Gastroesophageal sphincter (tissue), 4 donors: ENCODE results near the gene DDX10. TPM values are rescaled to one million over a fixed set of nuclear protein-coding genes. Genes with fewer than 3 reads are reported as not detected.
A peak's percentile ranks its signal among the peaks of the same experiment; 100 is the strongest.
"Not testable (repeated sequence)": the region's sequence is repeated elsewhere in the genome, so short reads cannot be mapped to it uniquely, and the experiment has no call there.

Experiments
- ATAC-seq: fragments of 150-250 bp; one replicate; pipeline ENCODE4 v1.9.1; 2016; ENCODE audit warnings: mild to moderate bottlenecking, moderate library complexity
- H3K27ac ChIP-seq, 4 donors: fragments of 200-600 bp; sonication (generic) in 3 of 4; 1 replicate in 3 of 4; 2 replicates in 1 of 4; pipeline ENCODE4 v1.5.1; 2016 to 2019
- H3K27me3 ChIP-seq: fragments of 200-600 bp; sonication (generic); one replicate; pipeline ENCODE4 v1.5.1; 2019
- H3K36me3 ChIP-seq, 2 donors: fragments of 200-600 bp; sonication (generic); one replicate each; pipeline ENCODE4 v1.5.1; 2019; ENCODE audit warnings: control low read depth in 1 of 2
- H3K4me1 ChIP-seq, 3 donors: fragments of 200-600 bp; sonication (generic); 1 replicate in 2 of 3; 2 replicates in 1 of 3; pipeline ENCODE4 v1.5.1; 2016 to 2019; ENCODE audit warnings: control low read depth in 2 of 3
- H3K4me3 ChIP-seq, 2 donors: fragments of 200-600 bp; sonication (generic); one replicate each; pipeline ENCODE4 v1.5.1; 2019; ENCODE audit warnings: mild to moderate bottlenecking in 1 of 2, moderate library complexity in 1 of 2
- H3K9me3 ChIP-seq, 3 donors: fragments of 200-600 bp; sonication (generic); one replicate each; pipeline ENCODE4 v1.5.1; 2017 to 2019; ENCODE audit warnings: control low read depth in 2 of 3
- EP300 ChIP-seq: sonication (generic); formaldehyde crosslinking; IDR thresholded peaks from one replicate; pipeline ENCODE4 v1.6.1; 2017; ENCODE audit warnings: antibody characterized with exemption, mild to moderate bottlenecking
- POLR2A ChIP-seq, 2 donors: fragments of 450-650 bp; IDR thresholded peaks; one replicate each; pipeline ENCODE4 v1.6.1; 2017; ENCODE audit warnings: antibody characterized with exemption in 2 of 2, mild to moderate bottlenecking in 2 of 2, moderate library complexity in 1 of 2
- POLR2AphosphoS5 ChIP-seq: sonication (generic); formaldehyde crosslinking; IDR thresholded peaks from one replicate; pipeline ENCODE4 v1.6.1; 2017; ENCODE audit warnings: antibody characterized with exemption
- WGBS, 2 donors: methylation state at CpG; one replicate each; pipeline ENCODE4 v1.1.5; 2018; ENCODE audit warnings: low coverage in 1 of 2; 5-methylcytosine and 5-hydroxymethylcytosine counted together
- total RNA-seq, 4 donors: library from RNA; depleted of rRNA; stranded (reverse); fragments of >200 nt; gene quantifications; one replicate each; pipeline ENCODE4 v1.1.0, GENCODE V29; 2016
- TF ChIP-seq, protein P1 (sequence below), 4 experiments: fragments of 200-600 bp in 2 of 4; fragments of 450-650 bp in 2 of 4; sonication (generic) in 1 of 4; IDR thresholded peaks; one replicate each; pipeline ENCODE4 v1.5.1; 2017 to 2019; ENCODE audit warnings: antibody characterized with exemption in 4 of 4, mild to moderate bottlenecking in 2 of 4, moderate library complexity in 2 of 4

DDX10 gene
- total RNA-seq, 4 donors from 2014 or later: 16.3 to 44.8 (median 22.5) TPM

DNA sequence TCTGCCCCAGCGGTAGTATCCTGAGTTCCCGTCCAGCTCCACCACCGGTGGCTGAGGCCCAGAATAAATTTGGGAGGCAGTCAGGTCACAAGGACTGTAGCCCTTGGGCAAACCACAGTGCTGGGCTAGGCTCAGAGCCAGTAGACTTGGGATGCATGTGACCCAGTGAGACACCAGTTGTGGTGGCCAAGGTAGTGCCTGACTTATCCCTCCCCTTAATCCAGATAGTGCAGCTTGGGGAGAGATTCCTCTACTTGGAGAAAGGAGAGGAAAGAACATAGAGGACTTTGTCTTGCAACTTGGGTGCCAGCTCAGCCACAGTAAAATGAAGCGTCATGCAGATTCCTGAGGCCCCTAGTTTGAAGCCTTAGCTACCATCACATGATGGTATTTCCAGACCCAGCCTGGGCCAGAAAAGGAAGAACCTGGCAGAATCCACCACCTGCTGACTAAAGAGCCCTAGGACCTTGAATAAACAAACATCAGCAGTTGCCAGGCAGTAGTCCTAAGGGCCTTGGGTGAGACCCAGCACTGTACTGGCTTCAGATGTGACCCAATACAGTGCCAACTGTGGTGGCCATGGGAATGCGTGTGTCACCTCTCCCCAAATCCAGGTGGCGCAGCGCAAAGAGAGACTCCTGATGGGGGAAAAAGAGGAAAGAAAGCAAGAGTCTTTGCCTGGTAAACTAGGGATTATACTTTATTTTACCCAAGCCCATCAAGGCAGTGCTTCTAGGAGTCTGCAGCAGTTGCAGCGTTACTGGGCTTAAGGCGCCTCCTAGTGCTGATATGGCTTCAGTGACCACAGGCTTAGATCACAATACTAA is 17.0 kb upstream of the DDX10 start:
- Histone ChIP-seq H3K36me3 (no peaks in the 10 kb centered on the region), H3K4me3 (no peak overlapping the region), H3K4me1 (peaks cover 0 to 6% (median 0%) of the 10 kb centered on the region in 3 donors), H3K9me3 (no peaks in the 10 kb centered on the region), H3K27me3 (no peaks in the 10 kb centered on the region), H3K27ac (no peak overlapping the region)
- no peak for TF ChIP-seq POLR2A (IDR thresholded peaks at IDR 0.05)
- TF ChIP-seq, protein P1, sequence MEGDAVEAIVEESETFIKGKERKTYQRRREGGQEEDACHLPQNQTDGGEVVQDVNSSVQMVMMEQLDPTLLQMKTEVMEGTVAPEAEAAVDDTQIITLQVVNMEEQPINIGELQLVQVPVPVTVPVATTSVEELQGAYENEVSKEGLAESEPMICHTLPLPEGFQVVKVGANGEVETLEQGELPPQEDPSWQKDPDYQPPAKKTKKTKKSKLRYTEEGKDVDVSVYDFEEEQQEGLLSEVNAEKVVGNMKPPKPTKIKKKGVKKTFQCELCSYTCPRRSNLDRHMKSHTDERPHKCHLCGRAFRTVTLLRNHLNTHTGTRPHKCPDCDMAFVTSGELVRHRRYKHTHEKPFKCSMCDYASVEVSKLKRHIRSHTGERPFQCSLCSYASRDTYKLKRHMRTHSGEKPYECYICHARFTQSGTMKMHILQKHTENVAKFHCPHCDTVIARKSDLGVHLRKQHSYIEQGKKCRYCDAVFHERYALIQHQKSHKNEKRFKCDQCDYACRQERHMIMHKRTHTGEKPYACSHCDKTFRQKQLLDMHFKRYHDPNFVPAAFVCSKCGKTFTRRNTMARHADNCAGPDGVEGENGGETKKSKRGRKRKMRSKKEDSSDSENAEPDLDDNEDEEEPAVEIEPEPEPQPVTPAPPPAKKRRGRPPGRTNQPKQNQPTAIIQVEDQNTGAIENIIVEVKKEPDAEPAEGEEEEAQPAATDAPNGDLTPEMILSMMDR (IDR thresholded peaks at IDR 0.05): peak; percentile 33 to 70 (median 60)
- 43 to 63% methylated on average over 3 to 4 of the region's 9 CpGs for WGBS, 2 donors
- peak; percentile 84 for ATAC-seq

DNA sequence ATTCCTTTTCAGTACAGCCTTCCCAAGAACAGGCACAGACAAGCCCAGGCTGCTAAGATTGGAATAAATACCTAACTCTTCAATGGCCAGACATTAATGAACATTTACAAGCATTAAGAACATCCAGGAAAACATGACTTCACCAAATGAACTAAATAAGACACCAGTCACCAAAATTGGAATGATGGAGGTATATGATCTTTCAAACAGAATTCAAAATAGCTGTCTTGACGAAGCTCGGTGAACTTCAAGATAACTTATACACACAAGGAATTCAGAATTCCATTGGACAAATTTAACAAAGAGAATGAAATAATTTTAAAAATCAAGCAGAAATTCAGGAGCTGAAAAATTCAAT is 16.4 kb upstream of the DDX10 start:
- ATAC-seq: no peak
- Histone ChIP-seq H3K27me3 (no peaks in the 10 kb centered on the region), H3K9me3 (no peaks in the 10 kb centered on the region), H3K4me3 (no peak overlapping the region), H3K4me1 (peaks cover 0 to 6% (median 0%) of the 10 kb centered on the region in 3 donors), H3K36me3 (no peaks in the 10 kb centered on the region), H3K27ac (no peak overlapping the region)
- 80 to 92% methylated on average over 2 of the region's 2 CpGs for WGBS, 2 donors
- no peak for TF ChIP-seq POLR2AphosphoS5
- TF ChIP-seq, protein P1 (IDR thresholded peaks at IDR 0.05): no peak
- no peak for TF ChIP-seq POLR2A (IDR thresholded peaks at IDR 0.05)
- no peak for TF ChIP-seq EP300

DNA sequence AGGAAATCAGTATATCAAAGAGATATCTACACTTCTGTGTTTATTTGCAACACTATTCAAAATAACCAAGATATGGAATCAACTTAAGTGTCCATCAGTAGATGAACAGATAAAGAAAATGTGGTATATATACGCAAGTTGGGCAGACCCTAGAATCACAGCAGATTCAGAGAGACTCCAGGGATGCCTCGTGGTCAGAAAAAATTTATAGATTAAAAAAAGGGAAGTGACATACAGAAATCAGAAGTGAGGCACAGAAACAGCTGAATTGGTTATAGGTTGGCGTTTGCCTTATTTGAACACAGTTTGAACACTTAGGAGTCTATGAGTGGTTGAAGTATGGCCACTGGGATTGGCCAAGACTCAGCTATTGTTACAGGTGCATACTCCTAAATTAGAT is 10.8 kb upstream of the DDX10 start:
- WGBS, 2 donors: 59 to 73% methylated on average over 1 to 3 of the region's 3 CpGs
- ATAC-seq, H3K27me3 ChIP-seq, H3K36me3 ChIP-seq, H3K4me1 ChIP-seq, H3K9me3 ChIP-seq, H3K27ac ChIP-seq, H3K4me3 ChIP-seq: not testable (repeated sequence)

DNA sequence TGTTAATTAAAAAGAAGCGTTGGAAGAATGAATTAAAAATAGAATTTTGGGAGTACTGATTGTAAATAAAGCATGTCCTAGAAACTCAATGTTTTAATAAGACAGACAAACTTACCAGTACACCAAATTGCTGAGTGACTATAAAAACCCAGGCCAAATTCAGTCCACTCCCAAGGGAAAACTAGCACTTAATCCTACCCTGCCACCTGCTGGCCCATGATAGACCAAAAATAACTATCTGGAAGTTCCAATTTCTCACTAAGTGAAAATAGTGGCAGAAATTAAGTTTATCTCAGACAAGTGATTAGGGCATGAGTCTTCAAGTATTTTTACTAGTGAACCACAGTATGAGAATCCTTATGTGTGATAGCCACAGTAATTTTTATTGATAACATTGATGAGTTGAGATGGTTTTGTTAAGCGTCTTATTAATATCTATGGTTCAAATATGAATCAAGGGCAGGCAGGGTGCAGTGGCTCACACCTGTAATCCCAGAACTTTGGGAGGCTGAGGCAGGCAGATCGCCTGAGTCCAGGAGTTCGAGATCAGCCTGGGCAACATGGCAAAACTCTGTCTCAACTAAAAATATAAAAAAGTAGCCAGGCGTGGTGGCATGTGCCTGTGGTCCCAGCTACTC is 9.8 kb upstream of the DDX10 start:
- no peak for ATAC-seq
- Histone ChIP-seq H3K36me3 (no peaks in the 10 kb centered on the region), H3K4me3 (no peak overlapping the region), H3K27me3 (no peaks in the 10 kb centered on the region), H3K9me3 (no peaks in the 10 kb centered on the region), H3K4me1 (no peaks in the 10 kb centered on the region), H3K27ac (no peak overlapping the region)
- TF ChIP-seq, protein P1 (IDR thresholded peaks at IDR 0.05): peak; percentile 17 to 55 (median 34)
- no peak for TF ChIP-seq POLR2A (IDR thresholded peaks at IDR 0.05)
- WGBS, 2 donors: 53 to 56% methylated on average over 4 of the region's 5 CpGs

DNA sequence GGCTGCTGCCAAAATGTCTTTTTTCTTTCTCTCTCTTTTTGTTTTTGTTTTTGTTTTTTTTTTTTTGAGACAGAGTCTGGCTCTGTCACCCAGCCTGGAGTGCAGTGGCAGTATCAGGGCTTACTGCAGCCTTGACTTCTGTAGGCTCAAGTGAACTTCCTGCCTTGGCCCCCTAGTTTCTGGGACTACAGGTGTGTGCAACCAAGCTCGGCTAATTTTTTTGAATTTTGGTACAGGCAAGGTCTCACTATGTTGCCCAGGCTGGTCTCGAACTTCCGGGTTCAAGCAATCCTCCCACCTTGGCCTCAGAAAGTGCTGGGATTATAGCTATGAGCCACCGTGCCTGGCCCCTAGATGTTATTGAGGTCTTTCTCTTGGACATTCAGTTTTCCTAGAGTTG is 2.2 kb upstream of the DDX10 start:
- Histone ChIP-seq H3K4me3 (no peak overlapping the region), H3K36me3 (no peaks in the 10 kb centered on the region), H3K9me3 (no peaks in the 10 kb centered on the region), H3K27me3 (no peaks in the 10 kb centered on the region), H3K27ac (no peak overlapping the region), H3K4me1 (peaks cover 0 to 29% (median 13%) of the 10 kb centered on the region in 3 donors)
- 67 to 76% methylated on average over 2 to 3 of the region's 4 CpGs for WGBS, 2 donors
- ATAC-seq: no peak
- TF ChIP-seq POLR2A (IDR thresholded peaks at IDR 0.05) (no peak), EP300 (no peak), POLR2AphosphoS5 (no peak)
- TF ChIP-seq, protein P1 (IDR thresholded peaks at IDR 0.05): no peak
